Duodenal mucosa (tissue), 2 donors: ENCODE measurements around the gene CHADL.

ENCODE experiments used
- H3K27ac ChIP-seq: one replicate; pipeline ENCODE4 v1.7.0; 2013; ENCODE audit warnings: low read depth, low read length
- H3K27me3 ChIP-seq, 2 donors: one replicate each; pipeline ENCODE4 v1.7.0; 2013; ENCODE audit warnings: low read length in 2 of 2, control low read depth in 1 of 2; ENCODE audit not compliant: insufficient read depth in 2 of 2, control insufficient read depth in 1 of 2
- H3K36me3 ChIP-seq, 2 donors: one replicate each; pipeline ENCODE4 v1.7.0; 2013; ENCODE audit warnings: low read length in 2 of 2, control low read depth in 1 of 2; ENCODE audit not compliant: insufficient read depth in 2 of 2, control insufficient read depth in 1 of 2
- H3K4me1 ChIP-seq, 2 donors: one replicate each; pipeline ENCODE4 v1.7.0; 2013; ENCODE audit warnings: low read length in 2 of 2, control low read depth in 1 of 2; ENCODE audit not compliant: insufficient read depth in 2 of 2, control insufficient read depth in 1 of 2
- H3K4me3 ChIP-seq, 2 donors: one replicate each; pipeline ENCODE4 v1.7.0; 2013; ENCODE audit warnings: low read length in 2 of 2, low read depth in 1 of 2
- H3K9ac ChIP-seq, 2 donors: one replicate each; pipeline ENCODE4 v1.7.0; 2013; ENCODE audit warnings: low read length in 2 of 2, low read depth in 1 of 2
- H3K9me3 ChIP-seq, 2 donors: one replicate each; pipeline ENCODE4 v1.7.0; 2013; ENCODE audit warnings: low read length in 2 of 2, control low read depth in 1 of 2; ENCODE audit not compliant: control insufficient read depth in 1 of 2

CHADL gene

GRCh38 chr22:41243361-41243760, 2.6 kb upstream of the CHADL start:
- no peak overlapping the region for H3K4me3 ChIP-seq
- H3K27ac ChIP-seq: no peak overlapping the region
- no peaks in the 10 kb centered on the region for H3K9me3 ChIP-seq
- no peaks in the 10 kb centered on the region for H3K27me3 ChIP-seq
- no peak overlapping the region for H3K9ac ChIP-seq
- no peaks in the 10 kb centered on the region for H3K4me1 ChIP-seq
- H3K36me3 ChIP-seq: peaks cover under 1 to 31% of the 10 kb centered on the region in 2 donors

GRCh38 chr22:41242396-41243117, 1.8 kb upstream of the CHADL start:
- no peaks in the 10 kb centered on the region for H3K27me3 ChIP-seq
- peaks cover 0 to 23% of the 10 kb centered on the region in 2 donors for H3K36me3 ChIP-seq
- no peak overlapping the region for H3K4me3 ChIP-seq
- no peaks in the 10 kb centered on the region for H3K4me1 ChIP-seq
- H3K27ac ChIP-seq: no peak overlapping the region
- no peak overlapping the region for H3K9ac ChIP-seq
- no peaks in the 10 kb centered on the region for H3K9me3 ChIP-seq

GRCh38 chr22:41241133-41241676, 474 bp upstream of the CHADL start:
- H3K4me3 ChIP-seq: no peak overlapping the region
- H3K36me3 ChIP-seq: peaks cover 0 to 12% of the 10 kb centered on the region in 2 donors
- no peak overlapping the region for H3K27ac ChIP-seq
- no peaks in the 10 kb centered on the region for H3K9me3 ChIP-seq
- no peak overlapping the region for H3K9ac ChIP-seq
- H3K27me3 ChIP-seq: no peaks in the 10 kb centered on the region
- peaks cover 7 to 8% of the 10 kb centered on the region in 2 donors for H3K4me1 ChIP-seq

- no peaks in the 10 kb centered on the region for H3K27me3 ChIP-seq
- H3K27ac ChIP-seq: no peak overlapping the region
- peaks cover 7 to 8% of the 10 kb centered on the region in 2 donors for H3K4me1 ChIP-seq
- H3K9ac ChIP-seq: no peak overlapping the region
- H3K4me3 ChIP-seq: no peak overlapping the region
- no peaks in the 10 kb centered on the region for H3K36me3 ChIP-seq
- H3K9me3 ChIP-seq: no peaks in the 10 kb centered on the region
Measured at GRCh38 chr22:41239443-41240128, 1.1 kb downstream of the CHADL start.

GRCh38 chr22:41238570-41239442, 1.9 kb downstream of the CHADL start:
- Histone ChIP-seq H3K27me3 (no peaks in the 10 kb centered on the region), H3K4me3 (no peak overlapping the region), H3K9ac (no peak overlapping the region), H3K9me3 (no peaks in the 10 kb centered on the region), H3K4me1 (peaks cover 7 to 8% of the 10 kb centered on the region in 2 donors), H3K27ac (no peak overlapping the region), H3K36me3 (no peaks in the 10 kb centered on the region)

GRCh38 chr22:41237707-41238569, 2.8 kb downstream of the CHADL start:
- peaks cover 7 to 8% of the 10 kb centered on the region in 2 donors for H3K4me1 ChIP-seq
- no peaks in the 10 kb centered on the region for H3K36me3 ChIP-seq
- peak overlapping the region; percentile 55 to 67 for H3K4me3 ChIP-seq
- H3K27me3 ChIP-seq: no peaks in the 10 kb centered on the region
- no peaks in the 10 kb centered on the region for H3K9me3 ChIP-seq
- peak overlapping the region in 1 of 2 donors; percentile 47 for H3K9ac ChIP-seq
- H3K27ac ChIP-seq: peak overlapping the region; percentile 3

GRCh38 chr22:41237036-41237706, 3.6 kb downstream of the CHADL start:
- H3K4me3 ChIP-seq: peak overlapping the region; percentile 55 to 67
- H3K27ac ChIP-seq: peak overlapping the region; percentile 3
- no peaks in the 10 kb centered on the region for H3K36me3 ChIP-seq
- no peaks in the 10 kb centered on the region for H3K27me3 ChIP-seq
- peaks cover 7 to 8% of the 10 kb centered on the region in 2 donors for H3K4me1 ChIP-seq
- H3K9ac ChIP-seq: peak overlapping the region in 1 of 2 donors; percentile 47
- no peaks in the 10 kb centered on the region for H3K9me3 ChIP-seq

GRCh38 chr22:41234815-41235695, 5.7 kb downstream of the CHADL start:
- Histone ChIP-seq H3K9me3 (no peaks in the 10 kb centered on the region), H3K4me3 (no peak overlapping the region), H3K9ac (no peak overlapping the region), H3K36me3 (peaks cover 0 to 7% of the 10 kb centered on the region in 2 donors), H3K27ac (no peak overlapping the region), H3K27me3 (no peaks in the 10 kb centered on the region), H3K4me1 (peaks cover 7 to 8% of the 10 kb centered on the region in 2 donors)
